GM21737 (cell line): Measurements from ENCODE around the gene SLC35A3.
"Not testable (repeated sequence)": the region's sequence is repeated elsewhere in the genome, so short reads cannot be mapped to it uniquely, and the experiment has no call there.

Source experiments
- ATAC-seq: cut with Tn5 transposase; IDR thresholded peaks from one replicate; pipeline ENCODE4 v1.9.1; 2021; ENCODE audit warnings: mild to moderate bottlenecking, moderate library complexity; ENCODE audit not compliant: unreplicated experiment

Gene SLC35A3

GRCh38 chr1:100034470-100034869 lies 64.7 kb downstream of the SLC35A3 start:
- ATAC-seq = no peak

GRCh38 chr1:100035214-100035613 lies 65.4 kb downstream of the SLC35A3 start:
- no peak for ATAC-seq

DNA sequence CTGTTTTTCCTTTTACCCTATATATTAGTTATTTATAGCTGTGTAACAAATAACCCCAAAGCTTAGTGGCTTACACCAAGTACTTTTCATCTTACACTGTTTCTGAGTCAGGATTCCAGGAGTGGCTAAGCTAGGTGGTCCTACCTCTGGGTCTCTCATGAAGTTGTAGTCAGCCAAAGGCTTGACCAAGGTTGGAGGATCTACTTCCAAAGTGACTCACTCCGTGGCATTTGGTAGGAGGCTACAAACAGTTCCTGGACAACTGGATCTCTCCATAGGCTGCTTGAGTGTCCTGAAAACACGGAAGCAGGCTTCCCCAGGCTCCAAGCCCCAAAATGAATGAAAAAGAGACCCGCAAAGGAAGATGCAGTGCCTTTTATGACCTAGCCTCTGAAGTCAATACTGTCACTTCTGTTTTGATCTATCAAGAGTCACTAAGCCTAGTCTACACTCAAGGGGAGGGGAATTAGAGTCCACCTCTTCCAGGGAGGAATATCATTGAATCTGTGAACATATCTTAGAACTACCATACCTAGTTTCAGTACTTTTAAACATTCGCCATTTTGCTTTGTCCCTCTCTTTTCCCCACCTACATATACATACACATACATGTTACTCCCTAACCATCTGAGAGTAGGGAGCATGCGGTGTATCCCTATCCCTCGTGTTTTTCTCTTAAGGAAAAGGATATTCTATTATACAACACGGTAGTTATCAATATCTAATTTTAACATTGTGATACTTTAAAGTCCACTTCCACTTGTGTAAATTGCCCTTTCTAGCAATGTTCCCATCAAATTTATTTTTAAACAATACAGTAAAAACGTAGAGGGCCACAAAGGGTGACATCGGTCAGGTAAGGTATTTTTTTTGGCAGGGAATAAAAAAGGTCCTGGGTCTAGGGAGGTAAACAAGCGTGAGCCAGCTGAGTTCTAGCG lies 67.2 kb downstream of the SLC35A3 start:
- no peak for ATAC-seq

DNA sequence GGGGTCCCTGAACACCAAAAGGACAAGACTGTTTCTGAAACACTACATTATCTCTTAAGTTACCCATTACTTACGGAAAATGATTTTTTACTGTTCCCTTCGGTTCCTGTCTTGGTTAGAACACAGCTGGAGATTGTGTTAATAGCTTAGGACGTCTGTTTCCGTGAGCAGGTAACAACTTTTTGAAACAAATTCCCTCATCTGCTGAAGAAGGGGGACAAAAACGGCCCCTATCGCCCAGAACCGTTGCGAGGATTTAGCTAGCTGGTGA lies 67.8 kb downstream of the SLC35A3 start:
- ATAC-seq = no peak

- ATAC-seq = peak; percentile 84
Measured at GRCh38 chr1:100037927-100038659, 68.3 kb downstream of the SLC35A3 start.

GRCh38 chr1:100038660-100039287 lies 69.0 kb downstream of the SLC35A3 start:
- ATAC-seq = peak; percentile 50

DNA sequence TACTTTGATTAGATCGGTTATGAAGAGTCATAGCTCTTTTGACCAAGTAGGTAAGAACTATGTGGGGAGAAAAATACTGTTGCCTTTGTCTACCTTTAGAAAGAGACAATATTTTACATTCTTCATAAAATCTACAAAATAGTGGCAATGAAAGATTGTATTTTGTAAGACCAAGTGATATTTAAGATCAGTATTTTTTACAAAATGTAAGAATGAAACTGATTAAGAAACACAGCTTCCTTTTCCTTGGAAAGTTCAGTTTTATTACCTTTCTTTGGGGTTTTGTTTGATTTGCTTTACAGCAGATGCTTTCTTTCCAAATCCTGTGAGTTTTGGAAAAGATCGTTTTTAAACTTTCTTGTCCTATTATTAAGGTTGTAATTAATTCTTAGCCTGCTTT lies 69.8 kb downstream of the SLC35A3 start:
- ATAC-seq = no peak

GRCh38 chr1:100045206-100045605 lies 75.4 kb downstream of the SLC35A3 start:
- no peak for ATAC-seq

GRCh38 chr1:100047235-100047708 lies 77.5 kb downstream of the SLC35A3 start:
- ATAC-seq = not testable (repeated sequence)

DNA sequence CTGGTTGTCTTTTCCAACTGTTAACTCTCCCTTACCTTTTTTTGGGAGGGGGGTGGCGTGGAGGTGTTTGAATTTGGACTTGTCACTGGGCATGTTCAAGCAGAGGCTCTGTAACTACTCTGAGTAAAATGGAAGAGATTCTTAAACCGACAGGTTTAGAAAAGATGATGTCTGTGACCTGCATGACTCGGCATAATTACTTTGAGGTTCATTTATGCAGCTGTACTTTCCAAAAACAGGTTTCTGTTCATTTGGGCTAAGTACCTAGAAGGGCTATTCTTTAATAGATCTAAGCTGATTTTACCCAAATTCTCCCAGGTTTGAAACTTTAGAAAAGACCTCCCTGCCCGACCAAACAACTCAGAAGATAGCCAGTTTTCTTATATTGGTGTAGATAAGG lies 80.3 kb downstream of the SLC35A3 start:
- no peak for ATAC-seq

DNA sequence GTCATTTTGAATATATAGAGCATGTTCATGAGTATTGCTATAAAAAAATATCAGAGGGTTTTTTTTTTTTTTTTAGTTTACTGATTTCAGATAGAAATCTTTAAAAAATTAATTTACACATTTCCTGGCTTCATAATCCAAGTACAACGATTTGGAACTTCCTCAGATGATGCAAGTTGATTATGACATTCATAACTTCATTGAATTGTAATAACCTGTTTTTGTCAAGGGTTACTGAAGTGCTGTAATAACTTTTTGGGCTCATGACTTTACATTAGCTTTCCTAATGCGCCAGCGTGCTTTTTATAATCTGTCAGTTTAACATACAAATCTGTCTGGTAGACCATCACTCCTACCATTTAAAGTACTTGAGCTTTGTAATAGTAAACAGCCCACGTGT lies 81.6 kb downstream of the SLC35A3 start:
- ATAC-seq = no peak

- ATAC-seq = no peak
Measured at GRCh38 chr1:100051893-100052292, 82.1 kb downstream of the SLC35A3 start.

DNA sequence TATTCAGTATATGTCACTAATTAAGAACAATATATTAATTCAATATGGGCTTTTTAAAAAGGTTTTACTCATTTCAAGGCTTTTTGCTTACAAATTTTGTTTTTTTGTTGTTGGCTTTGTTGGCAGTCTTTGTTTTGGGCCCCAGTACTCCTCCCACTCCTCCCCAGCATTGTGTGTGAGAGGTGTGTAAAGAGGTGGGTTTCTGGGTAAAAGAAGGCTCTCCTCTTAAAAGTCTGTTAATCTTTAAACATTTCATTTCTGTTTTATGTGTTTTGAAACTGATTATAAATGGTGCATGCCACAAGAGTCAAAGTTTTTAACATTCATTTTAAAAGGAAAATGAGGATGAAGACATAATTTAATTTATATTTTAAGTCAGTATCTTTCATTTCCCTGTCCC lies 83.3 kb downstream of the SLC35A3 start:
- no peak for ATAC-seq

DNA sequence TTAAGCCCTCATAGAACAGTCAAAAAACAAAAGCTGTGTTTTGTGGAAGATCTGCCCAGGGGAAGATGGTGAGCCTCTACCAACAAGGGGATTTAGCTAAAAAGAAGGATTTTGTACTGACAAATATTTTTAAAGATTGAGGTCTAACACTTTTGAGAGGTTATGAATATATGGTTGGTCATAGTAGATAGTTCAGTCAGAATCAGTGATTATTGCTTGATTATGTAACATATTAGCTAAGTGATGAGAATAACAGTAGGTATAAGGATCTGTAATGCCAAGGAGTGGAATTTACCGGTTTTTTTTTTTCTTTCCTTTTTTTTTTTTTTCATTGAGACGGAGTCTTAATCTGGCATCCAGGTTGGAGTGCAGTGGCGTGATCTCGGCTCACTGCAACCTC lies 83.9 kb downstream of the SLC35A3 start:
- no peak for ATAC-seq

- ATAC-seq = no peak
Measured at GRCh38 chr1:100061681-100062080, 91.9 kb downstream of the SLC35A3 start.

DNA sequence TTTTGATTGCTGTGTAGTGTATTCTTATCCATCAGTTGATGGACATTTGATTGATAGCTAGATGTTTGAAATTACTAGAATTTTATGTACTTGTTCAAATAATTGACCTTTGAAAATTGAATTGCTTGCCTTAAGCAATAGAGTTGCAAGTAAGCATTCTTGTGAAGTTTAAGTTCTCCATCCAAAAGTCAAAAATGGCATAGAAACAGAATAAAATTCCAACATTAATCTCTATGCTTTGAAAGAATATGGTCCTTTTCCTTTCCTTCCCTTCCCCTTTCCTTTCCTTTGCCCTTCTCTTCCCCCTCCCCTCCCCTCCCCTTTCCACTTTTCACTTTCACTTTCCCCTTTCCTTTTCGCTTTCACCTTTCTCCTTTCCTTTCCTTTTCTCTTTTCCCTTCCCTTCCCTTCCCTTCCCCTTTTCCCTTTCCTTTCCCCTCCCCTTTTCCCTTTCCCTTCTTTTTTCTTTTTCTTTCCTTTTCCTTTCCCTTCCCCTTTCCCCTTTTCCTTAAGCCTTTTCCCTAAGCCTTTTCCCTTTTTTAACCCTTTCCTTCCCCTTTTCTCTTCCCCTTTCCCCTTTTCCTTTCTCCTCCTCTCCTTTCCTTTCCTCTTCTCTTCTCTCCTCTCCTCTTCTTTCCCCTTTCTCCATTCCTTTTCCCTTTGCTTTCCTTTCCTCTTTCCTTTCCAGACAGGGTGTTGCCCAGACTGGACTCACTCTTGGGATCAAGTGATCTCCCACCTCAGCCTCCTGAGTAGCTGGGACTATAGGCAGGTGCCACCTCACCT lies 95.6 kb downstream of the SLC35A3 start:
- no peak for ATAC-seq

DNA sequence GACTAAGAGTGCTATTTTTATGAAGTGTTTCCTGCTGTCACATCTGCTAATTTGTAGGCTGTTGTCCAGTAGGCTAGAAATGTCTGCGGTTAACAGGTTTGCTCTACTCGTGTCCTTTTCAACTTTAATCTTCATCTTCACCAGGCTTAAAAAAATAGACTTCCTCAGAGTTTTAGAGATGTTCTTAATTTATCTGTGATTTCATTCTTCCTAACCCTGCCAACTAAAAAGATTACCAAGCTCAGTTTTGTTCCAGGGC lies 96.1 kb downstream of the SLC35A3 start:
- ATAC-seq = no peak

DNA sequence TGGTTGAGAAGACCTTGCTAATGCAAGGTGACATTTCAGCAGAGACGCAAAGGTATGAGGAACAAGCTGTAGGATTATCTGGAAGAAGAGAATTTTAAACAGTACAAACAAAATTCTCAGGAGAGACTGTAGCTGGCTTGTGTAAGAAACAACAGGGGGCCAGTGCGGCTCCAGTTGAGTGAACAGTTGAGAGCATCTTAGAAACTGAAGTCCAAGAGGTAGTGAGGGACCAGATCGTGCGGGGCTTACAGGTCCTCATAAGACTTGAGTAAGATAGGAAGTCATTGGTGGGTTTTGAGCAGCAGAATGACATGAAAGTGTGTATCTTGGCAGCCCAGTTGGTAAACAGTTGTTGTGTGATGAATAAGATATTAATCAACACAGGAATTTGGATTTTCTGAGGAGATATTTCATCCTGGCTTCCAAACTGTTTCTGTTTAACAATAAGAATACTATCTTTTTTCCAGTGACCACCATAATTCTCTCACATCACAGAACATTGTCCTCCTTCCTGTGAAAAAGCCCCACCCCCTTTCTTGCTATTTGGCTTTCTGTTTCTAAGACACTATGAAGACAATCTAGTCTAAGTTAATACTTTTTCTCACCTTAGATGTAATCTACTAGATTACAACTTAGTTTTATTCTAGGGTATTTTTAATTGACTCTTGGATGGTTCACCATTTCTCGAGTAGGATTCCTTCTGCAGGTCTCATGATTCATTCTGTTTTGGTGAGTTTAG lies 100.6 kb downstream of the SLC35A3 start:
- ATAC-seq = no peak

DNA sequence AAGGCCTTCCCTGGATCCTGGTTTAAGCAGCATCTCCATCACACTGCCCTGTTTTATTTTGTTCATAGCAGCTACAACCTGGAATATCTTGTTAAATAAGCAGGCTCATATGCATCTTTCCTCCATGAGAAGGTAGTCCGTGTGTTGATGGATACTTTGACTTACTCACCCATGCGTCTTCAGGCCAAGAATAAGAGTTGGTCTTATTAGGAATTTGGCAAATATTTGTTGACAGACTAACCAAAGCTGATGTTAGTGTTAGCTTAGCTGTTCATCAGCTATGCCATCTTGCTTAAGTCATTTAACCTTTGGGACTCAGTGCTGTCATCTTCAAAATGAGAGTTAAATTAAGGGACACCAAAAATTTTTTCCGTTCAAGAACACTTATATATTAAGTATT lies 103.7 kb downstream of the SLC35A3 start:
- ATAC-seq = no peak

DNA sequence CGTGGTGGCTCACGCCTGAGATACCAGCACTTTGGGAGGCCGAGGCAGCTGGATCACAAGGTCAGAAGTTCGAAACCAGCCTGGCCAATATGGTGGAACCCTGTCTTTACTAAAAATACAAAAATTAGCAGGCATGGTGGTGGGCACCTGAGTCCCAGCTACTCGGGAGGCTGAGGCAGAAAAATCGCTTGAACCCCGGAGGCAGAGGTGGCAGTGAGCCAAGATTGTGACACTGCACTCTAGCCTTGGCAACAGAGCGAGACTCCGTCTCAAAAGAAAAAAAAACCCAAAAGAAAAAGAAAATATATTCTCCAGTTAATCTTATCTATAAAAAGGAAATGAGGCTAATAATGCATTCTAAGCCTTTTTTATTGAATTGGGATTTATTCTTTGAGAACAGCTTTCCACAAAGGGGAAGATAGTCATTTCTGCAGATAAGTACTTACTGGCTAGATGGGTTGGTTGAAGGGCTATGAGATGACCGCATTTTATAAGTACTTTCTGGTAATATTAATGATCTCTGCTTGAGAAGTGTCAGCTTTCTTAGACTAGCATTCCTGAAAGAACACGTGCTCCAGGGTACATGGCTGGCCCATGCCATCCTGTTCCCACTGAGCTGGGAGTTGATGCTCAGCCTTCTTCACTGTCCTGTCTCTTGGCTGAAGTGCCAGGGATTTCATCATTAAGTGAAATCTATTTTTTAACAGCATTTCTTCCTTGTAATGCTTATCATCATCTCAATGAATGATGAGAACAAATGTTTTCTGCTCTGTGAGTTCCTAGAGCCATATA lies 105.0 kb downstream of the SLC35A3 start:
- ATAC-seq = no peak
